ENCODE results near the gene SEMA5A. TPM values are rescaled to one million over a fixed set of nuclear protein-coding genes. Genes with fewer than 3 reads are reported as not detected.

Gene SEMA5A
- total RNA-seq, 2 donors from 2014 or later: not detected

DNA sequence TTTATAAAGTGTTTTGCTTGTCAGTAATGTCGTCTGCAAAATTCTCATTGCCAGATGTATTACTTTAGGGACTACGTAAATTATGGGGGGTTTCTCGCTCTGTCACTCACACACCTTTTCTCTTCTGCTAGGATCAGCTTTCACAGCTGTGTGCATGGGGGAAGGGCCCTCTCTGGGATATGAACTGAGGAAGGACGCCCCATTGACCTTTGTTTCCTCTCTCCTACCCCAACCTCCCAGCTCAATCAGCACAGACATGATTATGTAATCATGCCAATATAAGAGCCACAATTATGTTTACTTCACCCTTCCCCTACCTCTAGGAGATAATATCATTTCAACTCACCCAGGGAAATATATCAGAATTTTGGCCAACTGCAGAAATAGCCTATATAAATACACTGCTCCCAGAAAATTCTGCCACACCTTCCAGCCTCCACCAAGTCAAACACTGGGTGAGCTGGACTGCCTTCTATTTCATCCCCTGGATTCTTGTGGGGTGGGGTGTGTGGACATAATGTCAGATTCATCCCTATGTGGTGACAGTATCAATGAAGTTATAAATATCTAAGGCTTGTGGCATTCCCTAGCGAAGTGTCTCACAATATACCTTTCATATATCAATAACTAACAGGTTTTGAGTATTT lies 12.6 kb upstream of the SEMA5A start:
- H3K36me3 Mint-ChIP-seq (ENCODE audit: low read depth): no peaks in the 10 kb centered on the region

GRCh38 chr5:9557696-9558095 lies 11.8 kb upstream of the SEMA5A start:
- Mint-ChIP-seq H3K4me3 (no peak overlapping the region), H3K27ac (no peak overlapping the region), H3K27me3 (no peaks in the 10 kb centered on the region), H3K36me3 (ENCODE audit: low read depth) (no peaks in the 10 kb centered on the region), H3K4me1 (no peaks in the 10 kb centered on the region), H3K9me3 (peaks cover 6% of the 10 kb centered on the region)
- no peak for ATAC-seq (replicated peaks)

More for the DNA sequence above, 12.6 kb upstream of the SEMA5A start:
- no peak overlapping the region for H3K4me3 Mint-ChIP-seq
- no peaks in the 10 kb centered on the region for H3K27me3 Mint-ChIP-seq
- H3K4me1 Mint-ChIP-seq: no peaks in the 10 kb centered on the region
- ATAC-seq (replicated peaks): no peak
- peaks cover 6% of the 10 kb centered on the region for H3K9me3 Mint-ChIP-seq
- H3K27ac Mint-ChIP-seq: no peak overlapping the region

DNA sequence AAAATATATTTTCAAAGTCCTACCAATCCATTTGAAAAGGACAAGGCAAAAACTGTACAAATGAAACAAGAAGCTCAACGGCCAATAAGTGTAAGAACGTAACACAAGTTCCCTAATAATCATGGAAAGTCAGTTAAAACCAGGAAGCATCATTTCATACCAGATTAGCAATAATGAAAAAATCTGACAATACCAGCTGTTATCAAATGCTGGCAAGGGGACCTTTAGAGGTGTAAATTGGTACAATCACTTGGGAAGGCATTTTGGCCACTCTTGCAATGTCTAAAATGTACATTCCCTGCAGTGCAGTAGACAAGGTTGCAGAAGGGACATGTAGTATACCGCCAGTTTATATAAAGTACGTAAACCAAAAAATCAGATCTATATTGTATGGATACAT lies 10.1 kb upstream of the SEMA5A start:
- Mint-ChIP-seq H3K4me3 (no peak overlapping the region), H3K36me3 (ENCODE audit: low read depth) (no peaks in the 10 kb centered on the region), H3K27ac (no peak overlapping the region), H3K4me1 (no peaks in the 10 kb centered on the region), H3K9me3 (peaks cover 6% of the 10 kb centered on the region), H3K27me3 (no peaks in the 10 kb centered on the region)
- ATAC-seq (replicated peaks): no peak

- no peaks in the 10 kb centered on the region for H3K27me3 Mint-ChIP-seq
- no peak for ATAC-seq (replicated peaks)
- no peak overlapping the region for H3K4me3 Mint-ChIP-seq
- no peak overlapping the region for H3K27ac Mint-ChIP-seq
- no peaks in the 10 kb centered on the region for H3K4me1 Mint-ChIP-seq
- peaks cover 6% of the 10 kb centered on the region for H3K9me3 Mint-ChIP-seq
- no peaks in the 10 kb centered on the region for H3K36me3 Mint-ChIP-seq (ENCODE audit: low read depth)
Measured at GRCh38 chr5:9554122-9554521, 8.2 kb upstream of the SEMA5A start.

GRCh38 chr5:9553561-9553960 lies 7.7 kb upstream of the SEMA5A start:
- Mint-ChIP-seq H3K4me1 (no peaks in the 10 kb centered on the region), H3K36me3 (ENCODE audit: low read depth) (no peaks in the 10 kb centered on the region), H3K9me3 (peaks cover 6% of the 10 kb centered on the region), H3K27ac (no peak overlapping the region), H3K27me3 (no peaks in the 10 kb centered on the region), H3K4me3 (no peak overlapping the region)
- no peak for ATAC-seq (replicated peaks)

DNA sequence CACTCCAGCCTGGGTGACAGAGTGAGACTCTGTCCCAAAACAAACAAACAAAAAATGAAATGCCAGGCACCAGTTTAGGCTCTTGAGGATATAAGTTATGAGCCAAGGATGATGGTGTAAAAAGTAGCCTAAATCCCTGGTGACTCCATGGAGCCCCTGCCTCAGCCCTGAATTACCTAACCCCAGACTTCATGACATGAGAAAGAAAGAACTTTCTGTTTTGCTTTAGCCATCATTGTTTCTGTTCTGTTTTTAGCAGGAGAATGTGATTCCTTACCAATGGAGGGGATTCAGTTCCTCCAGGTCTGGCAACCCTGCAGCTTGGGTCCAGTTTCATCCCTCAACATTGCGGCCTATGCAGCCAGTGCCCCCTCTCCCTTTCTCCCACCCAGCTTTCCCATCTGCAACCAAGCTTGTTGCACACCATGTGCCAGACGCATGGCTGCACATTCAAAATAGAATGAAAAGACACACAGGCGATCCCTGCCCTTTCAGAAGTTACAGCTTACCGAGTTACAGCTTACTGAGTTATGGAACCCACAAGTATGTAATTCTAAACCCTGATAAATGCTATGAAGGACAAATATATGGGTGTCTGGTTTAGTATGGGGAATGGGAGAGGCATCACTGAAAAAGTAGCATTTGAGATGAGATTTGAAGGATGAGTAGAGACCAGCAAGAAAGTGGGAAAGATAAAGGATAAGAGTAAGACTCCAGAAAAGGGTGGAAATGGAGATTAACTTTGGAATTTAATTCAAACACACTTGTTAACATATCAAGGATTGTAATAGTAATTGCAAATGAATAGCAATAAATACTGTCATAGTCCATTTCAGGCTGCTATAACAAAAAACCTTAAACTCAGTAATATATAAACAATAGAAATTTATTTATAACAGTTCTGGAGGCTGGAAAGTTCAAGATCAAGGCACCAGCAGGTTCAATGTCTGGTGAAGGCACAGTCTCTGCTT lies 6.0 kb upstream of the SEMA5A start:
- Mint-ChIP-seq H3K27me3 (peaks cover 4% of the 10 kb centered on the region), H3K4me3 (no peak overlapping the region), H3K9me3 (peaks cover 3% of the 10 kb centered on the region), H3K4me1 (no peaks in the 10 kb centered on the region), H3K36me3 (ENCODE audit: low read depth) (no peaks in the 10 kb centered on the region), H3K27ac (no peak overlapping the region)
- ATAC-seq (replicated peaks): no peak

DNA sequence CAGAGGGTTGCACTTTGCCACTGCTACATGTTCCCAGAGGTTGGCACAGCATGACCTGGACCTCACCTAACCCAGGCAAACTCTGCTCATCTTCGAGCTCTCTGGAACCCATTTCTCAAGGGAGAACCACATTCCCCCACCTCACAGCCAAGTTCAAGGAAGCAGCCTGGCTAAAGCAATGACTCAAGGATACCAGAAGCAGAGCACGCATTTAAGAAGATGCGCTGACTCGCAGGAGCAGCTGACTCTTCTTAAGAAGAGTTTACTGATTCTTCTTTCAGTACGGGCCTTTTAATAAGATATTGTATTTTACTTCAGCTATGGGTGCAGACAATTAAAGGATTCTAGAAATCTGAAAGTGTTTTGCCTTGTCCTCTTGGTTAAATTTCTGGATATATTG lies 4.1 kb upstream of the SEMA5A start:
- no peak for ATAC-seq (replicated peaks)
- H3K27ac Mint-ChIP-seq: no peak overlapping the region
- H3K36me3 Mint-ChIP-seq (ENCODE audit: low read depth): no peaks in the 10 kb centered on the region
- H3K9me3 Mint-ChIP-seq: no peaks in the 10 kb centered on the region
- H3K4me1 Mint-ChIP-seq: no peaks in the 10 kb centered on the region
- H3K27me3 Mint-ChIP-seq: peaks cover 9% of the 10 kb centered on the region
- no peak overlapping the region for H3K4me3 Mint-ChIP-seq

GRCh38 chr5:9547122-9547947 lies 1.5 kb upstream of the SEMA5A start:
- Mint-ChIP-seq H3K27me3 (peaks cover 20% of the 10 kb centered on the region), H3K4me1 (peaks cover 4% of the 10 kb centered on the region), H3K36me3 (ENCODE audit: low read depth) (peaks cover 4% of the 10 kb centered on the region), H3K4me3 (no peak overlapping the region), H3K27ac (no peak overlapping the region), H3K9me3 (no peaks in the 10 kb centered on the region)
- ATAC-seq (replicated peaks): no peak

DNA sequence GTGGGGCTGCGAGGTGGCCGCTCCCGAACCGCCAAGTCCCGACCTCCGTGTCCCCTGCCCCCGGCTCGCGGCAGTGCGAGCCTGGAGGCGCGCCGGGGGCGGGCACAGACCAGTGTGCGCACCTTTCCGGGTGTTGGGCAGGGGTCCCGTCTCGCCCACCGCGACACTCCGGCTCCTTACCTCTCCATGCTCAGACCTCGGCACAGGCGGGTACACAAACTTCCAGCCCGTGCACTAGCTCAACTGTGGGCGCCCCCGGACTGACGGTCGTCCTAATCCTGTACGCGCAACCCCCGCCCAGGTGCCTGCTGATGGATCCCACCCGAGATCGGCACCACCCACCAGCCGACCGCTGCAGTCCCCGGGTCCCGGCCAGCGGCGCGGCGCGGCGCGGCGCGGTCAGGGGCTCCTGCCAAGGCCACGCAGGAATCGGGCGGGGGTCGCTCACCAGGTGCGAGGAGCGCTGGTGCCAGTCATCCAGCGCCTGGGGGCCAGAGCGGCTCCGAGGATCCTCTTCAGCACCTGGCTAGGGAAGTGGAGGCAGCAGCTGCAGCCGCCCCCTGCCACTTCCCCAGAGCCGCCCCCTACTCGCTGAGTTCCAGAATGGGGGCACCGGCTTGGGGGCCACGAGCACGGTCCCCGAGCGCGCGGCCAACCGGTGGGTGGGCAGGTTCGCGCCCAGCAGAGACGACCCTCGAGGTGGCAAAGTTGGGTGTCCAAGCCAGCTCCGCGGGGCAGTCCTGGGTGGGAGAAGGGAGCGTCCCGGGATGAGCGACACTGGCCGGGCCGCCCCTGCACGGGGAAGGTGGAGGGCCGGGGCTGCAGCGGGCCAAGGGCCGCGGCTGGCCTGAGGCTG lies 511 bp downstream of the SEMA5A start:
- peaks cover 20% of the 10 kb centered on the region for H3K27me3 Mint-ChIP-seq
- no peak for ATAC-seq (replicated peaks)
- H3K4me3 Mint-ChIP-seq: peak overlapping the region; percentile 58
- peaks cover 4% of the 10 kb centered on the region for H3K36me3 Mint-ChIP-seq (ENCODE audit: low read depth)
- peaks cover 4% of the 10 kb centered on the region for H3K4me1 Mint-ChIP-seq
- no peak overlapping the region for H3K27ac Mint-ChIP-seq
- H3K9me3 Mint-ChIP-seq: no peaks in the 10 kb centered on the region

DNA sequence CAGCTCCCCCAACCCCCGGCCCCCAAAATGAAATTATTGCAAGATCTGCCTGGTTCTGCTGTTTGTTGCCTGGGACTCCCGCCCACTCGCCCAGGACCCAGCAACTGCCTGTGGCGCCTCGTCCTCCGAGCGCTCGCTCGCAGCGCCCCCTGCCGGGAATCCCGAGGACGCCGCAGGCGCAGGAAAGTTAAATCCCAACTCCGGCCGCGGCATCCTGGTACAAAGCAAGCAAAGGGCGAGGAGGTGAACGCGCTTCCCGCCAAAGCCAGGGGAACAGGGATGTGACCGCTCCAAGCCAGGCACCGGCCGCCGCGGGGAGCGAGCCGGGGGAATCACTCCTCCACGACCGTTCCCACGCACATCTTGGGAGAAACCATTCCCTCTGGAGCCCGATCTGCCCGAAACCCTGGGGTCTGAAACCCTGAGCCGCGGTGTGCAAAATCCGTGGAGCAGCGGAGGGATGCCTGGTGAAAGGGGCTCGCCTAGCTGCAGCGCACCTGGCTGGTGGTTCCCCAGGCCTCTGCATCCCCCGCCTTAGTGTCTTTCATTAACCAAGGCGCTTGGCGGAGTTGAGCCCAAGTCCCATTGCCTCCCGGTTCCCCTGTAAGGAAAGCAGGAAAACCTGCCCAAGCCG lies 1.3 kb downstream of the SEMA5A start:
- no peaks in the 10 kb centered on the region for H3K9me3 Mint-ChIP-seq
- H3K27ac Mint-ChIP-seq: no peak overlapping the region
- peaks cover 4% of the 10 kb centered on the region for H3K36me3 Mint-ChIP-seq (ENCODE audit: low read depth)
- H3K4me1 Mint-ChIP-seq: peaks cover 4% of the 10 kb centered on the region
- peak overlapping the region; percentile 58 for H3K4me3 Mint-ChIP-seq
- ATAC-seq (replicated peaks): peak; percentile 48
- peaks cover 20% of the 10 kb centered on the region for H3K27me3 Mint-ChIP-seq

GRCh38 chr5:9544056-9544455 lies 1.8 kb downstream of the SEMA5A start:
- Mint-ChIP-seq H3K36me3 (ENCODE audit: low read depth) (peaks cover 4% of the 10 kb centered on the region), H3K27ac (no peak overlapping the region), H3K27me3 (peaks cover 20% of the 10 kb centered on the region), H3K4me3 (peak overlapping the region; percentile 58), H3K9me3 (no peaks in the 10 kb centered on the region), H3K4me1 (peaks cover 4% of the 10 kb centered on the region)
- ATAC-seq (replicated peaks): no peak

DNA sequence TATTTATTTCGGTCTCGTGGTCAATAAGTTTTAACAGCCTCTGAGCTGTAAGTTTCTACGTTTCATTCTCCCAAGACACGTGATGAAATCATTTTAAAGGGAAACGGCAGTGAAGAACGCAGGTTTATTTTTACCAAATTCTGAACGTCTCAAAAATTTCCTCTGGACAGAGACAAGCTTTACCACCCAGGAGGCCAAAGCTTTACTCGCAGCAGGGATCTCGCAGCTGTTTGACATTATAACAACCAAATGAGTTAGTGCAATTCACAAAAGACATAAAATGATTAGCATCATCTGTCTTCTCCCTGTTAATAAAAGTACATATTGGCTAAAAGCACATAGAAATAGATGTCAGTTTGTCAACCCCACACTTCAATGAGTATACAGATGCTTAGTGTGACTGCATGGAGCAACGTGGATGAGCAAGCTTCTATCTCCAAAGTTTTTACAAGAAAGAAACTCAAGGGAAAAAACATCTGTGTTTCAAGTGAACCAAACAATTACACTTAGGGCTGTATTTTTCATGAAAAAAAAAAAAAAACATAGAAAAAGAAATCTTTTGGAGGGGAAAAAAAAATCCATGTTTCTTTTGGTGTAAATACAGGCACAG lies 2.5 kb downstream of the SEMA5A start:
- peaks cover 20% of the 10 kb centered on the region for H3K27me3 Mint-ChIP-seq
- H3K9me3 Mint-ChIP-seq: no peaks in the 10 kb centered on the region
- H3K36me3 Mint-ChIP-seq (ENCODE audit: low read depth): peaks cover 4% of the 10 kb centered on the region
- ATAC-seq (replicated peaks): no peak
- H3K27ac Mint-ChIP-seq: no peak overlapping the region
- H3K4me1 Mint-ChIP-seq: peaks cover 4% of the 10 kb centered on the region
- no peak overlapping the region for H3K4me3 Mint-ChIP-seq

- H3K27me3 Mint-ChIP-seq: peaks cover 11% of the 10 kb centered on the region
- no peak overlapping the region for H3K4me3 Mint-ChIP-seq
- ATAC-seq (replicated peaks): no peak
- no peaks in the 10 kb centered on the region for H3K9me3 Mint-ChIP-seq
- H3K36me3 Mint-ChIP-seq (ENCODE audit: low read depth): peaks cover 4% of the 10 kb centered on the region
- H3K4me1 Mint-ChIP-seq: peaks cover 4% of the 10 kb centered on the region
- H3K27ac Mint-ChIP-seq: no peak overlapping the region
Measured at GRCh38 chr5:9540791-9541190, 5.1 kb downstream of the SEMA5A start.

Data from activated T-helper 17 cell treated with anti-CD3 and anti-CD28 coated beads, Interleukin-2, amount 50 U/mL, for 72 hours (primary cell).